H9 (cell line): ENCODE data around the gene PNMA1. TPM values are rescaled to one million over a fixed set of nuclear protein-coding genes. Genes with fewer than 3 reads are reported as not detected.

Experiments
- DNase-seq: peaks from one replicate; pipeline ENCODE4 v3.0.0-alpha.2; 2017
- H2AFZ ChIP-seq: one replicate; pipeline ENCODE4 v1.6.1; 2013; ENCODE audit warnings: mild to moderate bottlenecking, low read length, control low read depth, moderate library complexity
- H2AK5ac ChIP-seq: 2 replicates; pipeline ENCODE4 v1.6.1; 2013; ENCODE audit warnings: low read length, control low read depth, mixed read lengths; ENCODE audit not compliant: insufficient read length
- H2BK120ac ChIP-seq: one replicate; pipeline ENCODE4 v1.6.1; 2013; ENCODE audit warnings: low read depth, mild to moderate bottlenecking, low read length, control low read depth, inconsistent platforms; ENCODE audit not compliant: poor library complexity, severe bottlenecking
- H2BK12ac ChIP-seq: 2 replicates; pipeline ENCODE4 v1.6.1; 2013; ENCODE audit warnings: low read length, control low read depth, mixed read lengths, low read depth; ENCODE audit not compliant: insufficient read length
- H2BK15ac ChIP-seq: 2 replicates; pipeline ENCODE4 v1.6.1; 2013; ENCODE audit warnings: low read depth, low read length, control low read depth
- H2BK20ac ChIP-seq: one replicate; pipeline ENCODE4 v1.6.1; 2013; ENCODE audit warnings: low read depth, mild to moderate bottlenecking, low read length, control low read depth, inconsistent platforms; ENCODE audit not compliant: poor library complexity, severe bottlenecking
- H2BK5ac ChIP-seq: 2 replicates; pipeline ENCODE4 v1.6.1; 2013; ENCODE audit warnings: low read length, control low read depth, mixed read lengths; ENCODE audit not compliant: insufficient read length
- H3K14ac ChIP-seq: 2 replicates; pipeline ENCODE4 v1.6.1; 2013; ENCODE audit warnings: low read length, control low read depth; ENCODE audit not compliant: insufficient read depth
- H3K18ac ChIP-seq: 2 replicates; pipeline ENCODE4 v1.6.1; 2013; ENCODE audit warnings: low read depth, mild to moderate bottlenecking, mixed read lengths, low read length, control low read depth; ENCODE audit not compliant: insufficient read length
- H3K23ac ChIP-seq: 2 replicates; pipeline ENCODE4 v1.6.1; 2013; ENCODE audit warnings: low read length, control low read depth, mixed read lengths, low read depth; ENCODE audit not compliant: insufficient read length
- H3K23me2 ChIP-seq: 2 replicates; pipeline ENCODE4 v1.6.1; 2013; ENCODE audit warnings: low read depth, mild to moderate bottlenecking, mixed read lengths, low read length, control low read depth; ENCODE audit not compliant: insufficient read length, poor library complexity, severe bottlenecking
- H3K27ac ChIP-seq: 2 replicates; pipeline ENCODE4 v1.5.1; 2013; ENCODE audit warnings: low read length, control low read depth, mixed read lengths, low read depth; ENCODE audit not compliant: insufficient read length
- H3K27me3 ChIP-seq: 2 replicates; pipeline ENCODE4 v1.6.1; 2013; ENCODE audit warnings: low read length, control low read depth, inconsistent platforms; ENCODE audit not compliant: insufficient read depth
- H3K4ac ChIP-seq: 2 replicates; pipeline ENCODE4 v1.6.1; 2013; ENCODE audit warnings: low read depth, mild to moderate bottlenecking, control low read depth, inconsistent platforms, low read length, moderate library complexity
- H3K4me1 ChIP-seq: 2 replicates; pipeline ENCODE4 v1.6.1; 2013; ENCODE audit warnings: low read length, control low read depth, inconsistent platforms; ENCODE audit not compliant: insufficient read depth
- H3K4me2 ChIP-seq: 2 replicates; pipeline ENCODE4 v1.6.1; 2013; ENCODE audit warnings: low read length, control low read depth, mixed read lengths; ENCODE audit not compliant: insufficient read length, insufficient read depth
- H3K56ac ChIP-seq: 2 replicates; pipeline ENCODE4 v1.6.1; 2013; ENCODE audit warnings: low read depth, mild to moderate bottlenecking, mixed read lengths, low read length, control low read depth; ENCODE audit not compliant: insufficient read length
- H3K79me1 ChIP-seq: 2 replicates; pipeline ENCODE4 v1.6.1; 2013; ENCODE audit warnings: low read depth, mild to moderate bottlenecking, moderate library complexity, low read length, control low read depth, inconsistent platforms; ENCODE audit not compliant: insufficient read depth, poor library complexity, severe bottlenecking
- H3K79me2 ChIP-seq: 2 replicates; pipeline ENCODE4 v1.6.1; 2013; ENCODE audit warnings: low read length, control low read depth, inconsistent platforms; ENCODE audit not compliant: insufficient read depth
- H3K9ac ChIP-seq: 2 replicates; pipeline ENCODE4 v1.6.1; 2013; ENCODE audit warnings: low read length, control low read depth, mixed read lengths; ENCODE audit not compliant: insufficient read length; ENCODE audit errors: extremely low read depth
- H3K9me3 ChIP-seq: one replicate; pipeline ENCODE4 v1.6.1; 2013; ENCODE audit warnings: low read depth, low read length, inconsistent platforms; ENCODE audit not compliant: control insufficient read depth
- H3T11ph ChIP-seq: one replicate; pipeline ENCODE4 v1.6.1; 2013; ENCODE audit warnings: mild to moderate bottlenecking, low read length, control low read depth, inconsistent platforms
- H4K20me1 ChIP-seq: one replicate; pipeline ENCODE4 v1.6.1; 2013; ENCODE audit not compliant: control insufficient read depth, insufficient read length, insufficient read depth
- H4K5ac ChIP-seq: 2 replicates; pipeline ENCODE4 v1.6.1; 2013; ENCODE audit warnings: low read depth, mild to moderate bottlenecking, mixed read lengths, low read length, control low read depth; ENCODE audit not compliant: insufficient read length
- H4K8ac ChIP-seq: replicated peaks from 2 replicates; pipeline ENCODE4 v1.6.1; 2013; ENCODE audit warnings: low read length, control low read depth, mixed read lengths, low read depth; ENCODE audit not compliant: insufficient read length
- H4K91ac ChIP-seq: 2 replicates; pipeline ENCODE4 v1.6.1; 2013; ENCODE audit warnings: low read depth, mild to moderate bottlenecking, moderate library complexity, mixed read lengths, low read length, control low read depth; ENCODE audit not compliant: insufficient read length
- H3K27ac Mint-ChIP-seq, 3 experiments: 2 replicates in 2 of 3; 3 replicates in 1 of 3; pipeline ENCODE4 v1.8.0; 2020 to 2021; ENCODE audit warnings: mixed read lengths in 3 of 3, mild to moderate bottlenecking in 1 of 3, moderate library complexity in 1 of 3
- H3K27me3 Mint-ChIP-seq: 2 replicates; pipeline ENCODE4 v1.8.0; 2021; ENCODE audit warnings: low read depth, mild to moderate bottlenecking, moderate library complexity, mixed read lengths
- H3K36me3 Mint-ChIP-seq, 3 experiments: 2 replicates in 2 of 3; 3 replicates in 1 of 3; pipeline ENCODE4 v1.8.0; 2020 to 2021; ENCODE audit warnings: low read depth in 3 of 3, mixed read lengths in 3 of 3; ENCODE audit not compliant: insufficient read depth in 1 of 3
- H3K4me1 Mint-ChIP-seq, 2 experiments: 2 replicates each; pipeline ENCODE4 v1.8.0; 2020; ENCODE audit warnings: mixed read lengths in 2 of 2
- H3K4me3 Mint-ChIP-seq, 2 experiments: 2 replicates in 1 of 2; 3 replicates in 1 of 2; pipeline ENCODE4 v1.8.0; 2020 to 2021; ENCODE audit warnings: mild to moderate bottlenecking in 2 of 2, mixed read lengths in 2 of 2, moderate library complexity in 1 of 2
- H3K9me3 Mint-ChIP-seq, 2 experiments: 2 replicates in 1 of 2; 3 replicates in 1 of 2; pipeline ENCODE4 v1.8.0; 2020; ENCODE audit warnings: mild to moderate bottlenecking in 2 of 2, mixed read lengths in 2 of 2, moderate library complexity in 1 of 2
- CTCF ChIP-seq: fragments of 200-600 bp; sonication (generic); conservative IDR thresholded peaks from 3 replicates; pipeline ENCODE4 v1.8.0; 2021; ENCODE audit warnings: antibody characterized with exemption, mild to moderate bottlenecking
- WGBS: extraction: QIAGEN DNeasy Blood & Tissue Kit; methylation state at CpG from one replicate; pipeline ENCODE4 v1.1.7; 2013; ENCODE audit warnings: missing lambda C conversion rate, low lambda C conversion rate, mixed read lengths; ENCODE audit not compliant: insufficient read length; ENCODE audit errors: extremely low coverage; 5-methylcytosine and 5-hydroxymethylcytosine counted together
- total RNA-seq: library from RNA; stranded (reverse); gene quantifications from 2 replicates; pipeline ENCODE4 v1.2.1, GENCODE V29; 2021

Gene PNMA1
- total RNA-seq, 1 experiment from 2014 or later = 56.1 TPM

GRCh38 chr14:73745571-73746519 is 31.7 kb upstream of the PNMA1 start:
- H3K27me3 ChIP-seq = no peaks in the 10 kb centered on the region
- no peaks in the 10 kb centered on the region for H3K36me3 Mint-ChIP-seq
- H2BK20ac ChIP-seq = no peak overlapping the region
- no CpG with 5 or more reads among the region's 7 CpGs for WGBS
- H2BK15ac ChIP-seq = no peak overlapping the region
- no peaks in the 10 kb centered on the region for H3K23me2 ChIP-seq
- H3K4ac ChIP-seq = no peak overlapping the region
- no peak overlapping the region for H3T11ph ChIP-seq
- H3K14ac ChIP-seq = no peak overlapping the region; the same call in 1 of the 2 replicates
- no peak overlapping the region for H3K56ac ChIP-seq
- no peak for DNase-seq
- H3K23ac ChIP-seq = no peak overlapping the region
- peaks cover 6% of the 10 kb centered on the region; the same call in 1 of the 2 replicates for H3K4me1 ChIP-seq
- H4K20me1 ChIP-seq = no peaks in the 10 kb centered on the region
- H3K79me2 ChIP-seq = peaks cover 2% of the 10 kb centered on the region; the same call in 1 of the 2 replicates
- no peaks in the 10 kb centered on the region for H3K79me1 ChIP-seq
- no peak overlapping the region for H4K8ac ChIP-seq
- TF ChIP-seq CTCF = no peak
- no peak overlapping the region for H2BK12ac ChIP-seq
- H3K27me3 Mint-ChIP-seq = peaks cover 2% of the 10 kb centered on the region; the same call in 1 of the 2 replicates
- H2AFZ ChIP-seq = no peak overlapping the region
- H3K4me1 Mint-ChIP-seq = peaks cover 60 to 62% of the 10 kb centered on the region in 2 experiments
- no peak overlapping the region for H3K18ac ChIP-seq
- H4K91ac ChIP-seq = no peak overlapping the region
- H3K9me3 ChIP-seq = no peaks in the 10 kb centered on the region
- H3K4me2 ChIP-seq = no peak overlapping the region
- no peak overlapping the region for H2AK5ac ChIP-seq
- no peak overlapping the region for H4K5ac ChIP-seq
- no peak overlapping the region for H3K9ac ChIP-seq
- H3K9me3 Mint-ChIP-seq = no peaks in the 10 kb centered on the region; a peak in 1 of 5 replicates
- H3K4me3 Mint-ChIP-seq = peak overlapping the region in 1 of 2 experiments; percentile 32; a peak in 1 of 5 replicates
- no peak overlapping the region for H3K27ac ChIP-seq
- no peak overlapping the region for H3K27ac Mint-ChIP-seq
- no peak overlapping the region for H2BK120ac ChIP-seq
- no peak overlapping the region for H2BK5ac ChIP-seq
